Activated naive CD8-positive, alpha-beta T cell treated with anti-CD3 and anti-CD28 coated beads, Interleukin-2, amount 50 U/mL, for 16 hours (primary cell): Measurements from ENCODE around the gene LINGO1.

ENCODE experiments used
- DNase-seq: peaks from one replicate; pipeline ENCODE4 v3.0.0-alpha.2; 2020; ENCODE audit warnings: low read depth, low spot score

The LINGO1 gene

DNA sequence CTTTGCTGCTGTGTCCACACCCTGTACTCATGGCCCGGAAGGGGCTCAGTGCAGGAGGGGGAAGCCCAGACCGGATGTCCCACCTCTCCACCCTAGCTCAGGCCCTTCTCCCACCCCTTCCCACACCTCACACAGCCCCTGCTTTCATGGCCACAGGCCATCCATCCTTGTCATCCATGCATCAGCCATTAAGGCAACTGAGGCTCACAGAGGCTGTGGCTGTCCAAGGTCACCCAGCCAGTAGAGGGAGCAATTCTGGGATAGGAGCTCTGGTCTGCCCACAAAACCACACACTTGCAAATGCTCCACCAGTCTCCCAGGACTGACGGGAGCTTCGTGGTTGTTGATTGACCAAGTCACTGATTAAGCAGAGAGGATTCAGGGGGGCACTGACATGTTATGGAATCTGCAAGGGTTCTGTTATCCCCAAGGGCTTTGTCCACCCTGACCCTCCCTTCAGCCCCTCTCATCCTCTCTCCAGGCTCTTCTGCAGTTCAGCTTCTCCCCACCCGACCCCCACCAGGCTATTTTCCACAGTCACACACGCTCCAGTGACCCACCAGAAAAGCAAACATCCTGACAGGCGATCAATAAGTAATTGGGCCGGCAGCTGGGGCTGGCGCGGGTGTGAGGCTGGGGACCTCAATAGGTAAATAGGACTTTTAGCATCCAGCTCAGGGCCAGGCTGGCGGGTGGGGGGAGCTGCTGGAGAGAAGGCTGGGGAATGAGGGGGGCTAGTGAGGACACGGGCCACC lies 15.1 kb downstream of the LINGO1 start:
- no peak for DNase-seq

GRCh38 chr15:77616072-77616471 lies 16.6 kb downstream of the LINGO1 start:
- DNase-seq, result no peak

GRCh38 chr15:77615472-77615871 lies 17.2 kb downstream of the LINGO1 start:
- DNase-seq, result no peak

- no peak for DNase-seq
These were observed 18.4 kb downstream of the LINGO1 start for GRCh38 chr15:77614251-77614806.

- no peak for DNase-seq
These were observed 18.9 kb downstream of the LINGO1 start for GRCh38 chr15:77613814-77614213.

- no peak for DNase-seq
These were observed 19.6 kb downstream of the LINGO1 start for GRCh38 chr15:77612958-77613601.

DNA sequence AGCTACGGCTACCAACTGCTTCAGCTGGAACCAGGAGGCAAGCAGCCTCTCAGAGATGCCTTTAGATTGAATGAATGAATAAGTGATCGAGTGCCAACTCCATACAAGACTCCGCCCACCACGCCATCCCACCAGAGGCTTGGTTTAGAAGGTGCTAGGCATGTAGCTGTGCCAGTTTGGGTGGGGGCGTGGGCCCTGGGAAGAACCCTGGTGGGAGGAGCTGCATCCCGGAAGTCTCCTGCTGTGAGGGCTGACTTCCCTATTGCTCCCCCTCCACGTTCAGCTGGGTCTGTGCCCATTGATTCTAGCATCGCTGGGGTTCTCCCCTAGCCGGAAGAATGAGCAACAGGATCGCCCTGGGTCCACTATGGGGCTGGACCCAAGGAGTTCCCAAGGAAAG lies 20.9 kb downstream of the LINGO1 start:
- no peak for DNase-seq

DNA sequence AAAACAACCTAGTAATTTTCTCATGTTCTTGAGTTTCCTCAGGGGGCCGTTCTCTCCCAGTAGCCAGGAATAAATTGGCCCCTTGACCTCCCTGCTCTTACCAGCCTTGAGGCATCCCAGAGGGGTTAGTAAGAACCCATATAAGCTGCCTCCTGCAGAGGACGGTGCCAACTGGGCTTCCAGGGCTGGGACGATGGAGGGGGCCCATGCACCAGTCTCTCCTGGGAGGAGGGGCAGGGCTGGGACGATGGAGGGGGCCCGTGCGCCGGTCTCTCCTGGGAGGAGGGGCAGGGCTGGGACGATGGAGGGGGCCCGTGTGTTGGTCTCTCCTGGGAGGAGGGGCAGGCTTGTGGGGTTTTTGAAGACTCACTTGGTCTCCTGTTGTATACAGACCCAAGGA lies 22.0 kb downstream of the LINGO1 start:
- no peak for DNase-seq

- no peak for DNase-seq
These were observed 23.2 kb downstream of the LINGO1 start for GRCh38 chr15:77609558-77609957.

DNA sequence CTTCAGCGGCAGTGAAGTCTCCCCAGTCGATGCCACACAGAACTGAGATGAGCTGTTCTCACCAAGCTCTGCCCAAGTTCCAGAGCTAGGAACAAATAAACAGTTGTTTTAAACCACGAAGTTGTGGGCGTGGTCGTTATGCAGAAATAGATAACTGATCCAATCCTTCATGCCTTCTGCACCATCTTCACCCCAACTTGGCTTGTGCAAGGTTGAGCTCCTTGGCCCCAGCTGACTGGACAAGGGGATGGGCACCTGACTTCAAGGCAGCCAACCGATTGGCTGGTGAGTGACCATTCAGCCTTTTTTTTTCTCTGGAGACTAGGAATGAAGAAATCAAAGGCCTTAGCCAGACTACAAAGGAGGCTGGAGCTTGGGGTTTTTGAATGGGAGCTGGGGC lies 23.9 kb downstream of the LINGO1 start:
- no peak for DNase-seq

DNA sequence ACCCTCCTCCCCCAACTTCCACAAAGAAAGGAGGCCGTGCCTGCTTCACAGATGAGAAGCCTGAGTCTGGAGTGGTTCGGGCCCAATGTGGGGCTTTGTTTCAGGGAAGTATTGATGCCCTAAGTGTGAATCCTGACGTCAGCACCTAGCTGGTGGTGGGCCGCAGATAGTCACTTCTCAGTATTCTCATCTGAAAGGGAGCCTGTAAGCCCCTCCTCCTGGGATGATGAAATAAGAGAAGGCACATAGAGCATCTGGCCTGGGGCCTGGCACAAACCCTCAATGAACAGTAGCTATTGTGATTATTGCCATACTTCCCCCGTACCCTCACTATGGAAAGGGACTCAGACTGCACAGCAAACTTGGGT lies 24.8 kb downstream of the LINGO1 start:
- no peak for DNase-seq

GRCh38 chr15:77607111-77607893 lies 25.4 kb downstream of the LINGO1 start:
- no peak for DNase-seq

DNA sequence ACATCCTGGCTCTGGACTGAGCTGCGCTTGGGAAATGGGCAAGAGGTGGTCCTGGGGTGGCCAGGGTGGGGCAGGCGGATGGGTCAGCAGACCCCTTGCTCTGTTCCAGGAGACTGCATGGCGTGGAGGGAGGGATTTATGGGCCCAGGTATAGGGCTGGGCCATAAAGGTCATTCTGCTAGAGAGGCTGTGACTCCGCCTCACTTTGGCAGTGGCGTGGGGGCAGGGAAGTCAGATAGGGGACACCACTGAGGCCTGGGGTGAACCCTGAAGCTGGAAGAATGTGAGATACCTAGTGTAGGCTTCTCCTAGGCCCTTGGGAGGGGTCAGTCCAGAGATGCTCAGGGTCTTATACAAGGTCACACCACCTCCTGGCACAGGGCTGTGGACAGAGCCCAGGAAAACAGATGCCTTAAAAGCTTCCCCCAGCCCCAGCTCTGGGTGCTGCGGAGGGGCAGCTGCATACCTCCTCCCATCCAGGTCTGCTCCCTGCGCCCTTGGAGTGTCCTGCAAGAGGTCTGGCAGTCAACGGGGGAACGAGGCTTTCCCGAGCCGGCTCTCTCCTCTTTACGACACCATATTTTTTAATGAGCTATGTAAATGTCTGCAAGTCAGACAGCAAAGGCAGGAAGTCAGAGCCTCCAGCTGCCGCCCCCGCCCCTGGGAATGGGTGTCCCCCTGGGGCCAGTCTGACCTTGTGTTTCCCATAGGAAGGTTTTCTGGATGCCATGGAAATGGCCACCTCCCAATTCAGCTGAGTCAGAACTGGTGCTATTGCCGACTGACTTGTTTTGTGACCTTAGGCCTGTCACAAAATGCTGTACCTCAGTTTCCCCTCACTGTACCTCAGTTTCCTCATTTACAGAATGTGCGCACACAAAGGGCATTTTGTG lies 26.3 kb downstream of the LINGO1 start:
- no peak for DNase-seq

DNA sequence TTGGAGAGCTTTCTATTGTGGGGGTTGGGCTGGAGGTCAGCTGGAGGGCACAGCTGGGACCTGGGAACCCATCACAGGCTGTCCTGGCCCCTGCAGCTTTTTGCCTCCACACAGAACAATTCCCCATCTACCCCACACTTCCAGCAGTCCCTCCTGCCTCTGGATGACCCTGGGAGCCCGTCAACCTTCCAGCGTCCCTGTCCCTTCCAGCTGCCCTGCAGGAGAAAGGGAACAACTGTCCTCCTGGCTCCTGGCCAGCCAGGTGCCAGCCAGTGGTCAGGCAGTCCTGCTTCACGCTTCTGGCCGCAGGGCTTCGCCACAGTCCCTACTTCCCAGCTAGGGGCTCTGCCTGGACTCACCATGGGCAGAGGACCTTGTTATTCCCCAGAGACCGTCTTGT lies 27.2 kb downstream of the LINGO1 start:
- DNase-seq, result no peak

- no peak for DNase-seq
These were observed 27.7 kb downstream of the LINGO1 start for GRCh38 chr15:77604973-77605372.

DNA sequence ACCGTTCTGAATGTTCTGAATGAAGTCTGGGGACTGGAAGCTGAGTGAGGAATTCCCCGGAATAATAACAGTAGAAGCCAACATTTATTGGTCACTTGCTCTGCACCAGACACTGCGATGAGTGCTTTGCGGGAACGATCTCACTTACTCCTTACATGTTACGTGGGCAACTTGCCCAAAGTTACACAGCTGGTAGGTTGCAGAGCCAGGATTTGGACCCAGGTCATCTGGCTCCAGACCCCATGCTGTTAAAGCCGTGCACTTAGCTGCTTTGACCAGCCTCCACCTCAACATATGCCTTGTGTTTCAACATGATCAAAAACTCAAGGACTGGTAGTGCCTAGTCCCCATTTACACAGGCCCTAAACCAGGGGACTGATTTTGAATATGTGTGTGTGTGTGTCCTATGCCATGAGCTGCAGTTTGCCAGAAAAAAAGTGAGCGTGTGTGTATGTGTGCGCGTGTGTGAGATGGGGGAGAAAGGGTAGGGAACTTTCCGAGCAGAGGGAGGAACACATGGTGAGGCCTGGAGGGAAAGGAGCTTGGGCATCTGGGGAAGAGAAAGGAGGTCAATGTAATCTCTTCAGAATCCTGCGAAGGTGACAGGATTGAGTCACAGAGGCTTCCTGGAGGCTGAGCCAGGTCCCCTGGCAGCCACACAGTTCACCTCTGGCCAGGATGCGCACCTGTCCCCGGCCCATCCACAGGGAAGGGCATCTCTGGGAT lies 28.9 kb downstream of the LINGO1 start:
- no peak for DNase-seq

DNA sequence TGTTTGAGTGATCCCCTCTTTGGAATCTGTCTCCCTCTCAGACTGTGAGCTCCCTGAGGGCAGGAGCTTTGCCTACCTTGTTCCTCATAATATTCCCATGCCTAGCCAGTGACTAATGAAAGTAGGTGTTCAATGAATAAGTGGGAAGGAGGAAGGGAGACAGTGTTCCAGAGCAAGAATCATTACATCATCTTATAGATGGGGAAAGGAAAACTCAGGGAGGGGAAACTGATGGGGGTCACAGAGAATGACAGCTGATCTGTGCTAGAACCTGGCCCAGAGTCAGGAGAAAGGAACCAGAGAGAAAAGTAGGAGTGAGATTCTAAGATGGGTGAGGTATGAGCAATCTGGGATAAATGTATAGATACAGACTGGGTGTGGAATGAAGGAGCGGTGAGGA lies 29.9 kb downstream of the LINGO1 start:
- DNase-seq, result no peak

DNA sequence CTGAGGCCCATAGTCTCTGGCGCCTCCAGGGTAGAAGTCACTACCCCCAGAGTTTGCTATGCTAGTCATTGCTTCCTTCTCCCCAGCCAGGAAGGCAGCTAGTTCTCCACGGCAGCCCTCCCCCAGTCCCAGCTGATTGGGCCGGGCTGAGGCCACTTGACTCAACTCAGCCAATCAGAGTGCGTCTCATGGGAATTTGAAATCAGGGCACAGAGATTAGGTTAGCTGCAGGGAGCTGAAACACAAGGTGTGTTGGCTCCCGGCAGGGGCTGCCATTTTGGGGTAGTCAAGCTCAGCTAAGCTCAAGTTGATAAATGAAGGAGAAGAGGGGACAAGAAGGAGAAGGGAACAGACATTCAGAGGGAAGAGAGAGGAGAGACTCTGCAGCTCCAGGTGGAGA lies 32.8 kb downstream of the LINGO1 start:
- no peak for DNase-seq

DNA sequence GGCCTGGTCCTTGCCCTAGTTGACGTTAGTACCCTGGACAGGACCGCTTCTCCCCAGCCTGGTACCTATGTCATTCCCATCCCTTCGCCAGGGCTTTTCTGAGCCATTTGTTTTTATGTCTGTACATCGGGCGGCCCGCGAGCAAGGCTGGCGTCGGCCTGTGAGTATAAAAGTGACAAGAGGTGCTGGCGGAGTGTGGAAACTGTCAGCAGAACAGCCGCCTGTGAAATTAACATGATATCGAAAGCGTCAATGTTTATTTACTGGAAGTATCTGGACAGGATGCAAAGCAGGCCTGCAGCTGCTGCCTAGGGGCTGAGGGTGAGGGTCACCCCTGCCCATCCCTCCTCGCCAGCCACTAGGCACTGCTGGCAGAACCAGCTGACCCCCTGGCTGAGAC lies 33.4 kb downstream of the LINGO1 start:
- no peak for DNase-seq

DNA sequence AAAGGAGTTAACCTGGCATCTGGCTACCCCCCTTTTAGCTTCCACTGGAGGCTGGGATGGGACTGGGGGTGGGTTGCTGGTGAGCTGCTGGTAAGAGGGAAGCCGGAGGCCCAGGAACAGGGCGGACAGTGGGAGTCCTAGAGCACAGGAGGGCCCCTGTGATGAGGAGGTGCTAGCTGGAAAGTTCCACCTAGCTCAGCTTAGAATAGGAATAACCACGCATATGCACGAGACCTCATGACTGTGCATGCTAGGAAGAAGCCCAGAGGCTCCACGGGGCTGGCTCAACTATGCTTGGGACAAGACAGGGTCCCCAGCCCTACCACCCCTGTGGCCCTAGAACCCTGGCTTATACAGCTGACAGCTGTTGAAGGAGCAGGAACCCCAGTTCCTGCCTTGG lies 34.1 kb downstream of the LINGO1 start:
- no peak for DNase-seq
